GM23338 (cell line): ENCODE measurements around the gene TST. TPM values are rescaled to one million over a fixed set of nuclear protein-coding genes. Genes with fewer than 3 reads are reported as not detected.
A peak's percentile ranks its signal among the peaks of the same experiment; 100 is the strongest.

Source experiments
- ATAC-seq: fragments of 200-7000 bp; cut with Tn5 transposase; 3 replicates; pipeline ENCODE4 v1.9.1; 2020
- DNase-seq: peaks from one replicate; pipeline ENCODE4 v3.0.0-alpha.2; 2015; ENCODE audit warnings: low spot score
- H2AFZ ChIP-seq: fragments of 200-600 bp; sonication (generic); 2 replicates; pipeline ENCODE4 v1.8.0; 2016; ENCODE audit warnings: antibody characterized with exemption, mild to moderate bottlenecking, moderate library complexity
- H3F3A ChIP-seq: fragments of 200-600 bp; sonication (generic); replicated peaks from 2 replicates; pipeline ENCODE4 v1.8.0; 2017; ENCODE audit warnings: antibody characterized with exemption, mixed run types, low read depth
- H3K27ac ChIP-seq: fragments of 200-600 bp; sonication (generic); 2 replicates; pipeline ENCODE4 v1.6.1; 2016; ENCODE audit warnings: low read depth
- H3K27me3 ChIP-seq: fragments of 200-600 bp; sonication (generic); 2 replicates; pipeline ENCODE4 v1.8.0; 2016; ENCODE audit warnings: mild to moderate bottlenecking, mixed run types, moderate library complexity; ENCODE audit not compliant: insufficient read depth
- H3K36me3 ChIP-seq: fragments of 200-600 bp; sonication (generic); 2 replicates; pipeline ENCODE4 v1.8.0; 2016; ENCODE audit warnings: mild to moderate bottlenecking; ENCODE audit not compliant: insufficient read depth
- H3K4me1 ChIP-seq: fragments of 200-600 bp; sonication (generic); 2 replicates; pipeline ENCODE4 v1.8.0; 2016; ENCODE audit warnings: mild to moderate bottlenecking, moderate library complexity; ENCODE audit not compliant: insufficient read depth
- H3K4me2 ChIP-seq: fragments of 200-600 bp; sonication (generic); 2 replicates; pipeline ENCODE4 v1.7.1; 2017; ENCODE audit warnings: mixed run types
- H3K4me3 ChIP-seq: fragments of 200-600 bp; sonication (generic); 2 replicates; pipeline ENCODE4 v1.6.1; 2016; ENCODE audit warnings: mixed run types
- H3K79me2 ChIP-seq: fragments of 200-600 bp; sonication (generic); replicated peaks from 2 replicates; pipeline ENCODE4 v1.8.0; 2017; ENCODE audit warnings: mild to moderate bottlenecking; ENCODE audit not compliant: insufficient read depth
- H3K9me2 ChIP-seq: fragments of 200-600 bp; sonication (generic); 2 replicates; pipeline ENCODE4 v1.8.0; 2017; ENCODE audit not compliant: insufficient read depth
- H4K20me1 ChIP-seq: fragments of 200-600 bp; sonication (generic); replicated peaks from 2 replicates; pipeline ENCODE4 v1.8.0; 2017; ENCODE audit warnings: mild to moderate bottlenecking; ENCODE audit not compliant: insufficient read depth
- H3K27ac Mint-ChIP-seq: 2 replicates; pipeline ENCODE4 v1.8.0; 2020; ENCODE audit warnings: inconsistent platforms, mild to moderate bottlenecking, moderate library complexity, mixed read lengths
- H3K27me3 Mint-ChIP-seq: 3 replicates; pipeline ENCODE4 v1.8.0; 2022; ENCODE audit warnings: low read depth, mild to moderate bottlenecking, moderate library complexity, mixed read lengths, inconsistent platforms; ENCODE audit not compliant: insufficient read depth, poor library complexity
- H3K36me3 Mint-ChIP-seq: 3 replicates; pipeline ENCODE4 v1.8.0; 2021; ENCODE audit warnings: low read depth, mild to moderate bottlenecking, inconsistent platforms, moderate library complexity, mixed read lengths
- H3K4me1 Mint-ChIP-seq: 3 replicates; pipeline ENCODE4 v1.8.0; 2020; ENCODE audit warnings: mild to moderate bottlenecking, inconsistent platforms, mixed read lengths
- H3K4me3 Mint-ChIP-seq: 3 replicates; pipeline ENCODE4 v1.8.0; 2021; ENCODE audit warnings: moderate library complexity, mild to moderate bottlenecking, inconsistent platforms, mixed read lengths
- H3K9me3 Mint-ChIP-seq: 3 replicates; pipeline ENCODE4 v1.8.0; 2020; ENCODE audit warnings: moderate library complexity, mild to moderate bottlenecking, inconsistent platforms, mixed read lengths
- CREB1 ChIP-seq: fragments of 250-450 bp; sonication (Bioruptor Pico); IDR thresholded peaks from 2 replicates; pipeline ENCODE4 v1.5.0; 2020; ENCODE audit warnings: low read depth, mild to moderate bottlenecking, moderate library complexity
- CTCF ChIP-seq, 2 experiments: fragments of 200-600 bp in 1 of 2; sonication (generic) in 1 of 2; conservative IDR thresholded peaks; 2 replicates each; pipeline versions ENCODE4 v1.5.1 to v1.6.1; 2016 to 2017; ENCODE audit warnings: antibody characterized with exemption in 2 of 2, low read depth in 2 of 2, mild to moderate bottlenecking in 2 of 2, moderate library complexity in 1 of 2
- EZH2 ChIP-seq: fragments of 200-600 bp; sonication (generic); IDR thresholded peaks from one replicate; pipeline ENCODE4 v1.8.0; 2017; ENCODE audit warnings: antibody characterized with exemption, mild to moderate bottlenecking, low read depth; ENCODE audit not compliant: unreplicated experiment
- NANOG ChIP-seq: IDR thresholded peaks from 2 replicates; pipeline ENCODE4 v1.6.1; 2016; ENCODE audit warnings: antibody characterized with exemption, borderline replicate concordance
- POLR2AphosphoS5 ChIP-seq: IDR thresholded peaks from 2 replicates; pipeline ENCODE4 v1.6.1; 2016; ENCODE audit warnings: antibody characterized with exemption, low read depth
- STAT1 ChIP-seq: IDR thresholded peaks from one replicate; pipeline ENCODE4 v1.6.1; 2016; ENCODE audit warnings: antibody characterized with exemption; ENCODE audit not compliant: unreplicated experiment
- ZNF462 ChIP-seq: fragments of 250-450 bp; sonication (Bioruptor Pico); IDR thresholded peaks from 2 replicates; pipeline ENCODE4 v1.5.0; 2020; ENCODE audit warnings: mild to moderate bottlenecking, moderate library complexity
- polyA plus RNA-seq: library from polyadenylated mRNA; unstranded; fragments of >200 nt; fragmentation: Nextera tagmentation; extraction: Ambion mirVana; gene quantifications from 2 replicates; pipeline ENCODE4 v1.2.1, GENCODE V29; 2016
- total RNA-seq: library from RNA; depleted of rRNA; stranded (reverse); fragments of >200 nt; shearing (Covaris generic); gene quantifications from 2 replicates; pipeline ENCODE4 v1.2.3, GENCODE V29; 2014
- TF ChIP-seq, protein P1 (sequence below): IDR thresholded peaks from one replicate; pipeline ENCODE4 v1.6.1; 2018; ENCODE audit warnings: antibody characterized with exemption; ENCODE audit not compliant: unreplicated experiment

TST gene
- total and polyA plus RNA-seq, 2 experiments from 2014 or later, result 14.6 to 32.7 TPM

- Histone ChIP-seq H3K4me2 (no peak overlapping the region), H3K36me3 (no peaks in the 10 kb centered on the region), H3K27me3 (no peaks in the 10 kb centered on the region), H3K4me1 (peaks cover 12% of the 10 kb centered on the region; the same call in 1 of the 2 replicates), H2AFZ (no peak overlapping the region), H3F3A (no peaks in the 10 kb centered on the region), H4K20me1 (no peaks in the 10 kb centered on the region; the same call in 1 of the 2 replicates), H3K79me2 (peaks cover 39% of the 10 kb centered on the region), H3K27ac (no peak overlapping the region), H3K4me3 (no peak overlapping the region), H3K9me2 (no peaks in the 10 kb centered on the region)
- H3K9me3 Mint-ChIP-seq, result no peaks in the 10 kb centered on the region
- peak overlapping the region; percentile 49 for H3K4me3 Mint-ChIP-seq
- peaks cover 16% of the 10 kb centered on the region for H3K27me3 Mint-ChIP-seq
- TF ChIP-seq NANOG (no peak), CTCF (conservative IDR thresholded peaks at IDR 0.05; ENCODE audit: low read depth in 2 of 2) (peak; percentile 83 to 85), EZH2 (no peak), POLR2AphosphoS5 (no peak)
- TF ChIP-seq, protein P1, sequence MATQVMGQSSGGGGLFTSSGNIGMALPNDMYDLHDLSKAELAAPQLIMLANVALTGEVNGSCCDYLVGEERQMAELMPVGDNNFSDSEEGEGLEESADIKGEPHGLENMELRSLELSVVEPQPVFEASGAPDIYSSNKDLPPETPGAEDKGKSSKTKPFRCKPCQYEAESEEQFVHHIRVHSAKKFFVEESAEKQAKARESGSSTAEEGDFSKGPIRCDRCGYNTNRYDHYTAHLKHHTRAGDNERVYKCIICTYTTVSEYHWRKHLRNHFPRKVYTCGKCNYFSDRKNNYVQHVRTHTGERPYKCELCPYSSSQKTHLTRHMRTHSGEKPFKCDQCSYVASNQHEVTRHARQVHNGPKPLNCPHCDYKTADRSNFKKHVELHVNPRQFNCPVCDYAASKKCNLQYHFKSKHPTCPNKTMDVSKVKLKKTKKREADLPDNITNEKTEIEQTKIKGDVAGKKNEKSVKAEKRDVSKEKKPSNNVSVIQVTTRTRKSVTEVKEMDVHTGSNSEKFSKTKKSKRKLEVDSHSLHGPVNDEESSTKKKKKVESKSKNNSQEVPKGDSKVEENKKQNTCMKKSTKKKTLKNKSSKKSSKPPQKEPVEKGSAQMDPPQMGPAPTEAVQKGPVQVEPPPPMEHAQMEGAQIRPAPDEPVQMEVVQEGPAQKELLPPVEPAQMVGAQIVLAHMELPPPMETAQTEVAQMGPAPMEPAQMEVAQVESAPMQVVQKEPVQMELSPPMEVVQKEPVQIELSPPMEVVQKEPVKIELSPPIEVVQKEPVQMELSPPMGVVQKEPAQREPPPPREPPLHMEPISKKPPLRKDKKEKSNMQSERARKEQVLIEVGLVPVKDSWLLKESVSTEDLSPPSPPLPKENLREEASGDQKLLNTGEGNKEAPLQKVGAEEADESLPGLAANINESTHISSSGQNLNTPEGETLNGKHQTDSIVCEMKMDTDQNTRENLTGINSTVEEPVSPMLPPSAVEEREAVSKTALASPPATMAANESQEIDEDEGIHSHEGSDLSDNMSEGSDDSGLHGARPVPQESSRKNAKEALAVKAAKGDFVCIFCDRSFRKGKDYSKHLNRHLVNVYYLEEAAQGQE, result no peak
- H3K4me1 Mint-ChIP-seq, result peaks cover 19% of the 10 kb centered on the region; the same call in 2 of the 3 replicates
- DNase-seq (peak; percentile 82), ATAC-seq (peak; percentile 37)
- H3K27ac Mint-ChIP-seq, result no peak overlapping the region
- peaks cover 31% of the 10 kb centered on the region for H3K36me3 Mint-ChIP-seq
Measured at GRCh38 chr22:37021710-37022482, 2.6 kb upstream of the TST start.

DNA sequence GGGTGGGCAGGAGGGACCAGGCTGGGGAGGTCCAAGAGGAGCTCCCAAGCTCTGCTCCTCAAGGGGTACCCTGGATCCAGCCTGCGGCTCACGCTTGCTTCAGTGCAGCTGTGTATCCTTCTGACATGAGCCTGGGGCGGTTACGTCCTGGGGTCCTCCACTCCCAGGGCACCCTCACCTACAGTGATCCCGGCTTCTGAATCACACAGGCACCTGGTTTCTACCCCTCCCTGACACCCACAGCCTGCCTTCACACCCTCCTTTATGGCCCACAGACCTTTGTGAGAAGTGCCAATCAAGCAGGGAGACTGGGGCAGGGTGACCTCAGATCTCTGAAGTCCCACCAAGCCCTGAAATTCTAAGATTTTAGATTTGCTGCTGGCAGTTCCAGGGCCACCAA lies 1.8 kb upstream of the TST start:
- no peak overlapping the region for H2AFZ ChIP-seq
- Mint-ChIP-seq H3K4me3 (no peak overlapping the region), H3K27ac (no peak overlapping the region), H3K4me1 (peaks cover 16% of the 10 kb centered on the region; the same call in 2 of the 3 replicates), H3K9me3 (no peaks in the 10 kb centered on the region), H3K27me3 (peaks cover 16% of the 10 kb centered on the region), H3K36me3 (peaks cover 31% of the 10 kb centered on the region)
- no peaks in the 10 kb centered on the region for H3F3A ChIP-seq
- peaks cover 12% of the 10 kb centered on the region; the same call in 1 of the 2 replicates for H3K4me1 ChIP-seq
- peaks cover 39% of the 10 kb centered on the region for H3K79me2 ChIP-seq
- H3K4me2 ChIP-seq, result peak overlapping the region; percentile 85; the same call in 1 of the 2 replicates
- H3K27me3 ChIP-seq, result no peaks in the 10 kb centered on the region
- no peaks in the 10 kb centered on the region for H3K36me3 ChIP-seq
- H3K9me2 ChIP-seq, result no peaks in the 10 kb centered on the region
- ATAC-seq (no peak), DNase-seq (no peak)
- H3K4me3 ChIP-seq, result peak overlapping the region; percentile 75; the same call in 1 of the 2 replicates
- no peaks in the 10 kb centered on the region; the same call in 1 of the 2 replicates for H4K20me1 ChIP-seq
- no peak overlapping the region for H3K27ac ChIP-seq
- TF ChIP-seq CREB1 (CRISPR knock-in tag) (no peak), STAT1 (no peak), ZNF462 (CRISPR knock-in tag) (no peak)
